Astrocyte of the cerebellum (primary cell): ENCODE data around the gene PSMD8.

Experiments
- DNase-seq: peaks from one replicate; pipeline ENCODE4 v3.0.0-alpha.2; 2011; ENCODE audit warnings: low read depth
- H3K4me3 ChIP-seq: 2 replicates; pipeline ENCODE4 v1.5.1; 2011; ENCODE audit warnings: mild to moderate bottlenecking, low read depth, low read length, moderate library complexity
- CTCF ChIP-seq: IDR thresholded peaks from 2 replicates; pipeline ENCODE4 v1.5.1; 2012; ENCODE audit warnings: low read length, low read depth, moderate library complexity, mild to moderate bottlenecking; ENCODE audit errors: missing control alignments
- in situ Hi-C: cut with HindIII; loops from 2 replicates; pipeline ENCODE4 v1.10.0; 2017; ENCODE audit warnings: low sequenced_read_pairs

Gene PSMD8

DNA sequence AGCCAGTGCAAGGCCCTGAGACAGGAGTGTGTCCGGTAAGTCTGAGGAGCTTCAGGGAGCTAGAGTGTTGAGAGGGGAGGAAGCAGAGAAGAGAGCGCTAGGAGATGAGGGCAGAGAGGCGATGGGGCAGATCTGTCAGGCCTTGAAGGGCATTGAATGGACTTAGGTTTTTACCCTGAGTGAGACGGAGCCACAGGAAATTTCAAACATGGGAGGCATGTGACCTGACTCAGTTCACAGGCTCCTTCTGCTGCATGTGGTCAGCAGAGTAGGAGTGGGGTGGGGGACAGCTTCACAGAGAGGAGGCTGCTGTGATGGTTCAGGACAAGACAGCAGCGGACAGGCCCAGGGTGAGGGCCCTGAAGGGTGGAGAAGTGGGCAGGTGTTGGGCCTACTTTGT, 26.0 kb downstream of the PSMD8 start:
- TF ChIP-seq CTCF = no peak
- DNase-seq = no peak
- in situ Hi-C loops = no loop called here
- no peak overlapping the region for H3K4me3 ChIP-seq

DNA sequence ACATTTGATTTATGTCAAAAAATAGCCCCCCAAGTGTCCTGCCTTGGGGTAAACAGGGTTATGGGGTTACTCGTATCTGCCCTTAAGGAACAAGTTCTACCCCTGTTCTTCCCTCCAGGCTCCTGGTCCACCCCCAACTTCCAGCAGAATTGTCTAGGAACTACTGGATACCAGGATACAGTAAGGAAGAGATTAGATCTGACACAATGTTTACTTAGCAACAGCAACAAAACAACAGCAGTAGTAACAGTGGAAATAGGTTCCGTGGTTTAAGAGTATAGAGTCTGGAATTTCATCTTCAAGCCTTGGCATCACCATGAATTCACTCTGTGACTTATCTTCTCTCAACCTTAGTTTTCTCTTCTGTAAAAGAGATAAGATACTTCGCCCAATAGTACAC, 26.8 kb downstream of the PSMD8 start:
- no peak for DNase-seq
- H3K4me3 ChIP-seq = no peak overlapping the region
- in situ Hi-C loops = no loop called here
- TF ChIP-seq CTCF = no peak

DNA sequence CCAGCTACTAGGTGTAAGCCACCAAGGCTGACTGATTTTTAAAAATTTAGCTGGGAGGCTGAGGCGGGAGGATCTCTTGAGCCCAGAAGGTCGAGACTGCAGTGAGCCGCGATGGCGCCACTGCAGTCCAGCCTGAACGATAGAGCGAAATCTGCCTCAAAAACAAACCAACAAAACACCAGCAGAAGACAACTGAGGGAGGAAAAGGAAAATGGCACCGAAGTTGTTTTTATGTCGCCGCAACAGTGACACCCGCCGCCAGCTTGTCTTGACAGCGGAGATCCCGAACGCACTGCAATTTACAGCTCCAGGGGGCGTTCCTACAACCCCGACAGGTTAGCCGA, 28.2 kb downstream of the PSMD8 start:
- in situ Hi-C loops = no loop called here
- no peak for TF ChIP-seq CTCF
- H3K4me3 ChIP-seq = peak overlapping the region; percentile 91
- DNase-seq = no peak

DNA sequence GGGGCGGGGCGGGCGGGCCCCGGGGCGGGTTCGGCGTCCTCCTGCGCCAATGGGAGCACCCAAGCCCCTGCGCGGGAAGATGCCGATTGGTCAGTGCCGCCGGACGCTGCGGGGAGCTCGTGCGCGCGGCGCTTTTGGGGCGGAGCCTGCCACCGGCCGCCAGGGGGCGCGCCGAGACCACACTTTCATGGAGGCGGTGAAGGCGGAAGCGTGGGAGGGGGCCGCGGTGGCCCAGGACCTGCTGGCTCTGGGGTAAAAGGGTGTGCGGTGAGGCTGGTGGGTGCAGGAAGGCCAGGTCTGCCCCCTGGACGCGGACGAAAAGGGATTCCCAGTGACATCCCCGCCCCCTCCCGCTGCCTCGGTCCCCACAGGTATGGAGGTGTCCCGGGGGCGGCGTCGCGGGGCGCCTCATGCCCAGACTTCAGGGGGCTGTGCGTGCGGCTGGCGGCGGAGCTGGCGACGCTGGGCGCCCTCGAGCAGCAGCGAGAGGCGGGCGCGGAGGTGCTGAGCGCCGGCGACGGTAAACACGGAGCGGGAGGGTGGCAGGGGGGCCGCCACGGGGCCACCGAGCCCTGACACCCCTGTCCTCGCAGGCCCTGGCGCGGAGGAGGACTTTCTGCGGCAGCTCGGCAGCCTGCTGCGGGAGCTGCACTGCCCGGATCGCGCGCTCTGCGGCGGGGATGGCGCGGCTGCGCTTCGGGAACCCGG, 28.8 kb downstream of the PSMD8 start, which contains the start of gene FAM98C:
TSS of gene FAM98C (plus strand) at position 127 of the 708 bp plus-strand sequence. CDS start at position 188, 61 bp downstream.
- peak; percentile 90 for DNase-seq
- peak within 1 kb of the TSS; percentile 91 for H3K4me3 ChIP-seq
- TF ChIP-seq CTCF = peak; percentile 77
- in situ Hi-C loops = no loop called here

GRCh38 chr19:38404858-38405257, 30.5 kb downstream of the PSMD8 start:
- TF ChIP-seq CTCF = no peak
- in situ Hi-C loops = no loop called here
- no peak overlapping the region for H3K4me3 ChIP-seq
- DNase-seq = no peak

DNA sequence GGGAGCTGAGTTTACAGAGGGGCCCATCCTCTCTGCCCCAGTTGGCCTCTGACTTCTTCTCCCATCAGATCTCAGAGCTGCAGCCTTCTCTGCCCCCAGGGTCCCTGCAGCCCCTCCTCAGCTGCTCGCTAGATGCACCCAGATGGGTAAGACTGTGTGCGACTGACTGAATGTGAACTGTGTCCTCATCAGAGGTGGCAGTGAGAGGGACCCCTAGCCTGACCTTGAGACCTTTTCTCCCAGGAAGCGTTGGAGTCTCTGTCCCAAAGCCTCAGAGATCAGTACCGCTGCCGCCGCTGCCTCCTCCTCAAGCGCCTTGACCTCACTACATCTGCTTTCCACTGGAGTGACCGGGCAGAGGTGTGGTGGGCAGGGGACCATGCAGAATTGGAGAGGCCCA, 30.9 kb downstream of the PSMD8 start:
- DNase-seq = no peak
- TF ChIP-seq CTCF = no peak
- in situ Hi-C loops = no loop called here
- no peak overlapping the region for H3K4me3 ChIP-seq
